Subcutaneous adipose tissue (tissue), 4 donors: ENCODE results near the gene STAMBPL1. TPM values are rescaled to one million over a fixed set of nuclear protein-coding genes. Genes with fewer than 3 reads are reported as not detected.

Experiments
- CTCF ChIP-seq: fragments of 450-650 bp; IDR thresholded peaks from one replicate; pipeline ENCODE4 v1.5.1; 2016; ENCODE audit warnings: low read depth, mild to moderate bottlenecking, control low read depth, antibody characterized with exemption, moderate library complexity
- total RNA-seq, 4 donors: library from RNA; depleted of rRNA; stranded (reverse); fragments of >200 nt; gene quantifications; one replicate each; pipeline ENCODE4 v1.1.0, GENCODE V29; 2016

Gene STAMBPL1
- total RNA-seq, 4 donors from 2014 or later = 7.5 to 31.3 (median 14.8) TPM

- no peak for TF ChIP-seq CTCF
Measured at GRCh38 chr10:88964360-88964759, 84.3 kb downstream of the STAMBPL1 start.

GRCh38 chr10:88964869-88965415 is 84.9 kb downstream of the STAMBPL1 start:
- no peak for TF ChIP-seq CTCF

- TF ChIP-seq CTCF = no peak
Measured at GRCh38 chr10:88966797-88967196, 86.8 kb downstream of the STAMBPL1 start.

GRCh38 chr10:88968391-88968790 is 88.3 kb downstream of the STAMBPL1 start:
- no peak for TF ChIP-seq CTCF

GRCh38 chr10:88971221-88972061 is 91.4 kb downstream of the STAMBPL1 start:
- no peak for TF ChIP-seq CTCF

Other genes with a start within 250 kb of the STAMBPL1 start
- under 1 TPM in 2 of 4 donors, not detected in 2; 0.34 to 0.75 TPM for gene LIPF, start 215.8 kb upstream of the STAMBPL1 start, total RNA-seq
- not detected for gene LIPK, start 174.0 kb upstream of the STAMBPL1 start, total RNA-seq
- 1 to 10 TPM in 1 of 4 donors, not detected in 3; 1.7 TPM for gene LIPN, start 120.2 kb upstream of the STAMBPL1 start, total RNA-seq
- gene LIPM, start 77.5 kb upstream of the STAMBPL1 start, total RNA-seq = not detected
- gene ANKRD22, start 28.4 kb upstream of the STAMBPL1 start, total RNA-seq = under 1 TPM in 1 of 4 donors, not detected in 3; 0.44 TPM
- 100 to 1,000 TPM in 3 of 4 donors, 10 to 100 TPM in 1; 73.6 to 123 (median 115) TPM for gene ACTA2, start 72.5 kb downstream of the STAMBPL1 start, total RNA-seq
- 10 to 100 TPM in 3 of 4 donors, 1 to 10 TPM in 1; 10.0 to 27.2 (median 23.6) TPM for gene FAS, start 110.6 kb downstream of the STAMBPL1 start, total RNA-seq